ENCODE measurements around the gene FNTB.
A peak's percentile ranks its signal among the peaks of the same experiment; 100 is the strongest.

FNTB gene

DNA sequence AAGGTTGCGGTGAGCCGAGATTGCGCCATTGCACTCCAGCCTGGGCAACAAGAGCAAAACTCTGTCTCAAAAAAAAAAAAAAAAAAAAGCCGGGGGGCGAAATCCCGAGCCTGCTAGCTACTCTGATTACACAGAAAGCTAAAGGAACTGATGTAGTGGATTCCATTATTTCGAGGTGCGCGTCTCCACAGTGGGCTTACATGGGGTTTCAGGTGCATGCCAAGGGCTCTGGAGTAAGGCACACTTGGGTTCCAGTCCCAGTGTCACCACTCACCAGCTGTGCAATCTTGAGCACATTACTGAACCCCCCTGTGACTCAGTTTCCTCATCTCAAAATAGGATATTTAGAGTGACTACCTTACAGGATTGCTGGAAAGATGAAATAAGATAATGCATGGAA lies 12.9 kb upstream of the FNTB start:
- TF ChIP-seq CTCF (IDR thresholded peaks at IDR 0.05; ENCODE audit: low read length, missing control alignments), result no peak
- no peak for DNase-seq (ENCODE audit: low read depth)
- no peak overlapping the region for H3K4me3 ChIP-seq (replicated peaks; ENCODE audit: low read depth, low read length)

DNA sequence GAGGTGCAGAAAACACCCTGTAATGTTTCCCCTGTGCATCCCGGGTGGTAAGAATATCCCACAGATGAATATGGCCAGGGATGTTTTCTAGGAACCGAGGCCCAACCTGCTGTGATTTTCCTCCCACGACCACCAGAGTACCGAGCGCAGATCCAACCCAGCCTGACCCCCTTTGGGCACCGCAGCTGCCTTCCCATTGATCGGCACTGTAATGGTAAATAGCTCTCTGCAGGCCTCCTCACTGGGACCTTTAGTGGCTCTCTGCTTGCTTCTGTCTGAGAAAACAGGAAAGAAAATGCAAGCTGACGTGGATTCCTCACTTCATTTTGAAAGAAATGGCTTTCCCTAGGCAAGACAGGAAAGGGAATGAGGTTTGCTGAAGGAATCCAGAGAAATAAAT lies 12.1 kb upstream of the FNTB start:
- no peak for DNase-seq (ENCODE audit: low read depth)
- no peak overlapping the region for H3K4me3 ChIP-seq (replicated peaks; ENCODE audit: low read depth, low read length)
- no peak for TF ChIP-seq CTCF (IDR thresholded peaks at IDR 0.05; ENCODE audit: low read length, missing control alignments)

DNA sequence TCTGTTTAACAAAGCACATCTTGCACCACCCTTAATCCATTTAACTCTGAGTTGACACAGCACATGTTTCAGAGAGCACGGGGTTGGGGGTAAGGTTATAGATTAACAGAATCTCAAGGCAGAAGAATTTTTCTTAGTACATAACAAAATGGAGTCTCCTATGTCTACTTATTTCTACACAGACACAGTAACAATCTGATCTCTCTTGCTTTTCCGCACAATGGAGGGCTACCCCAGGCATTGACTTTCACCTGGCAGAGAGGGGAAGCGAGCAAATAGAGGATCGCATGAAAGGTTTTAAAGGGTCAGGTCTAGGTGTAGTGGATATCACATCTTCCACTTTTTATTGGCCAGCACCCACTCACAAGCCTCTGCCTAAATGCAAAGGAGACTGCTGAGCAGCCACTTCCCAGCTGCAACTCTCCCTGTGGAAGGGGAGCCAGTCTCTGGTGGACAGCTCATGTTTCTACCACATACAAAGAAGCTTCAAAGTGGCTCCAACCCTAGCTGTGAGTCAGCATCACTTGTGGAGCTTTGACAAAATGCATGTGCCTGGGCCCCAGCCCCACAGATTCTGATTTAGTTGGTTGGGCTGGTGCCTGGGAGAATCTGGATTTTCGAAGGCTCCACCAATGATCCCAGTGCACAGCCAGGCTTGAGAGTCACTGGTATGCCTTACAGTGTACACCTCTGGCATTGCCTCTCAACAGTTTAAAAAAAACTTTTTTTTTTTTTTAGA lies 7.2 kb upstream of the FNTB start:
- no peak for TF ChIP-seq CTCF (IDR thresholded peaks at IDR 0.05; ENCODE audit: low read length, missing control alignments)
- no peak for DNase-seq (ENCODE audit: low read depth)
- H3K4me3 ChIP-seq (replicated peaks; ENCODE audit: low read depth, low read length), result no peak overlapping the region

- DNase-seq (ENCODE audit: low read depth), result peak; percentile 78
- H3K4me3 ChIP-seq (replicated peaks; ENCODE audit: low read depth, low read length), result peak overlapping the region; percentile 31
These were observed 3.0 kb upstream of the FNTB start for GRCh38 chr14:64983439-64984310.

GRCh38 chr14:64987438-64987767 lies 708 bp downstream of the FNTB start:
- peak overlapping the region; percentile 92 for H3K4me3 ChIP-seq (replicated peaks; ENCODE audit: low read depth, low read length)
- DNase-seq (ENCODE audit: low read depth), result no peak
- TF ChIP-seq CTCF (IDR thresholded peaks at IDR 0.05; ENCODE audit: low read length, missing control alignments), result no peak

More at GRCh38 chr14:64983439-64984310, 3.0 kb upstream of the FNTB start:
- peak; percentile 70 for TF ChIP-seq CTCF (IDR thresholded peaks at IDR 0.05; ENCODE audit: low read length, missing control alignments)

DNA sequence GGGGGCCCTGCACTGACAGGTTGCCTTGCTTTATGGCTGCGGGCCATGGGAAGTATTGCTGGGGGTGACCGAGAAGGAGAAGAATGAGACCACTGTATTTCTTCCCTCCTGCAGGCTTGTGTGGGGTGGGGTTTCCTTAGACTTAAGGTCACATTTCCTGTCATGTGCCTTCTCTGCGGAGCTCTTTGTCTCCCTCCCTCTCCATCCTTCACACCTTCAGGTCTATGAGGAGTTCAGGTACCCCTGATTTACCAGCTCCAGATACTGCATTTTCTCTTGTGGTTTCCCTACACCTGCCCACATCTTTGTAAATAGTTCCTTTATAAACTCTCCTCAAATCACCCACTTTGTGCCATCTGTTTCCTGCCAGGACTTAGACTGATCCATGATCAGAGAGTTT lies 3.6 kb downstream of the FNTB start:
- H3K4me3 ChIP-seq (replicated peaks; ENCODE audit: low read depth, low read length), result no peak overlapping the region
- TF ChIP-seq CTCF (IDR thresholded peaks at IDR 0.05; ENCODE audit: low read length, missing control alignments), result no peak
- DNase-seq (ENCODE audit: low read depth), result no peak
